ENCODE measurements around the gene THSD4.

- TF ChIP-seq CTCF (IDR thresholded peaks at IDR 0.05) (no peak), POLR2A (IDR thresholded peaks at IDR 0.05) (no peak), POLR2AphosphoS5 (IDR thresholded peaks at IDR 0.05) (no peak), EP300 (IDR thresholded peaks at IDR 0.05) (no peak)
Observed at GRCh38 chr15:71155534-71155933, 40.3 kb downstream of the THSD4 start.

Data from upper lobe of left lung (tissue), 4 donors.